ENCODE results near the gene CST6.
A peak's percentile ranks its signal among the peaks of the same experiment; 100 is the strongest.

The CST6 gene, protein sequence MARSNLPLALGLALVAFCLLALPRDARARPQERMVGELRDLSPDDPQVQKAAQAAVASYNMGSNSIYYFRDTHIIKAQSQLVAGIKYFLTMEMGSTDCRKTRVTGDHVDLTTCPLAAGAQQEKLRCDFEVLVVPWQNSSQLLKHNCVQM

GRCh38 chr11:66011785-66012303 is at the start of gene CST6:
TSS of gene CST6 (plus strand) at chr11:66012008. CDS start at chr11:66012045, 37 bp downstream.
- no peak for DNase-seq

DNA sequence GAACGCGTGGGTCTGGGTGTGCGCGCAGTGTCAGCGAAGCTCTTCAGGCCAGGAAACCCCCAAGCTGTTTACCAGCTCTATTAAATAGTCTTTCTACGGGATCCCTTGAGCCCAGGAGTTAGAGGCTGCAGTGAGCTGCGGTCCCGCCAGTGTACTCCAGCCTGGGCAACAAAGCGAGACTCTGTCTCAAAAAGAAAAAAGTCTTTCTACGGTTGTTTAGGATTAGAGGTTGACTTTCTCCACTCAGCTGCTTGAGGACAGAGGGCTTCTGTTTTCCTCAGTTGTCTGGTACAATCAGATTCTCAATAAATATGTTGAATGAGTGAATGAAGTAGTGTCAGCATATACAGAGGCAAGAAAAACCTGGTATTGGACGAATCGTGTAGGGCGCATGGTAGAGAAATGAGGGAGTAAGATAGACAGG is 49.7 kb upstream of the CST6 start:
- DNase-seq = peak; percentile 1

DNA sequence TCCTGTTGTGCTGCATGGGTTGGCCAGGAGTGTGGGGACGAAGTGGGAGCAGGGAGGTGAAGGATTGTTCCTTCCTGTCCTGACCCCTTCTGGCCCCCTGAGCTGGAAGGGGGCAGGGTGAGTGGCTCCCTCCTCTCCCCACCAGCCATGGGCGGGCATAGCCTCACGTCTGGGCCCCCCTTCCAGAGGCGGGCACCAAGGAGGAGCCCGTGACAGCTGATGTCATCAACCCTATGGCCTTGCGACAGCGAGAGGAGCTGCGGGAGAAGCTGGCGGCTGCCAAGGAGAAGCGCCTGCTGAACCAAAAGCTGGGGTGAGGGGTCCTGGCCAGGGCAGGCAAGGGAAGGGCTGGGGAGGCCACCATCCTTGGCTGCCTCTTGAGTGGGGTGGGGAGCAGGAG is 46.9 kb upstream of the CST6 start:
- no peak for DNase-seq

DNA sequence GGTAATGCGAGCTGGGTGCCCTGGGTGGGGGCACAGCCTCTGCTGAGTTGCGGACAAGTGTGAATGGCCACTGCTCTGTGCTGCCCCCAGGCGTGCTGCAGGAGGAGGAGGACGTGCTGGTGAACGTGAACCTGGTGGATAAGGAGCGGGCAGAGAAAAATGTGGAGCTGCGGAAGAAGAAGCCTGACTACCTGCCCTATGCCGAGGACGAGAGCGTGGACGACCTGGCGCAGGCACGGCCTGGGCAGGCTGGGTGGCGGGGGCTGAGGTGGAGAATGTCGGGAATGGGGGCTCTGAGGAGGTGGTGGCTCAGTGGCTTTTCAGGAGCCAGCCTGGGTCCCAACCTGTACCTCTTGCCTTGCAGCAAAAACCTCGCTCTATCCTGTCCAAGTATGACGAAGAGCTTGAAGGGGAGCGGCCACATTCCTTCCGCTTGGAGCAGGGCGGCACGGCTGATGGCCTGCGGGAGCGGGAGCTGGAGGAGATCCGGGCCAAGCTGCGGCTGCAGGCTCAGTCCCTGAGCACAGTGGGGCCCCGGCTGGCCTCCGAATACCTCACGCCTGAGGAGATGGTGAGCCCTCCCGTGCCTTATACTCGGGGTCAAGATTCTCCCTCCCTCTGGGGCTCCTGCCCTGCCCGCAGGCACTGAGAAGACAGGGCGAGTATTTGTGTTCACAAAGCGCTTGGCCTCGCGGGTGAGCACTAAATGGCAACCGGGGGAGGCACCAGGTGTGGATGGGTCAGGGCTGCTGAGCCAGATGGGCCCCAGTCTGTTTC is 45.6 kb upstream of the CST6 start:
- peak; percentile 23 for DNase-seq

GRCh38 chr11:65967329-65967934 is 44.4 kb upstream of the CST6 start:
- DNase-seq = peak; percentile 16

DNA sequence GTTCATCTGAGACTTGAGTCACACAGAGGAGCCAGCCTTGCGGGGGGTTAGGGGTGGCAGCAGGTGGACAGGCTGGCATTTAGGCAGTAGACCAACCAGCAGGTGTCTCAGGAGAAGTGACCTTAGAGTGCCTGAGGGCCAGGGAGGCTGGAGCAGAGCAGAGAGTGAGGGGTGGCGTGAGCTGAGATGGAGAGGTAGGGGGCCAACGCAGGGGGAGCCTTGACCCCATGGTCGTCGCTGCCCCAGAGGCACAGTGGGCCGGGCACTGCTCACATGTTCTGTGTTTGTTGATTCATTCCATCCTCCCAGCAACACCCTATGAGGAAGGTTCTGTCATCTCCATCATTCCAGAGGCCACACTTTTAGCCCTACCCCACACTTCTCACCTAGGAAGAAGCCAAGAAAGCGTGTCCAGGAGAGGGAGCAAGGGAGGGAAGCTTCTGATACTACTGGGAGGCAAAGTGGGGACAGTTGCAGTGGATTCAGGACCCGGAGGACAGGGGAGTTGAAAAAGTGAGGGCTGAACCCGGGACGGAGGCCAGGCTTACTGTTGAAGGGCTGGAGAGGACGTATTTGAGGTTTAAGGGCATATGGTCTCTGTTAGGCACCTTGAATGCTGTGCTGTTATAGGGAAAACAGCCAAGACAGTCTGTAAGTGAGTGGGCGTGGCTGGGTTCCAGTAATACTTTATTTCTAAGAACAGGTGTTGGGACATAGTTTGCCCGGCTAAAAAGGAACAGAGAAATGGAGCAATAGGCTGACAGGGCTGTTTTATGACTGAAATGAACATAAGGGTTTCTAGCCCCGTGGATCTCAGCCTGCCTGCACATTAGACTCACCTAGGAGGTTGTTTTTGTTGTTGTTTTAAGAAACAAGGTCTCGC is 43.0 kb upstream of the CST6 start:
- DNase-seq = peak; percentile 22

DNA sequence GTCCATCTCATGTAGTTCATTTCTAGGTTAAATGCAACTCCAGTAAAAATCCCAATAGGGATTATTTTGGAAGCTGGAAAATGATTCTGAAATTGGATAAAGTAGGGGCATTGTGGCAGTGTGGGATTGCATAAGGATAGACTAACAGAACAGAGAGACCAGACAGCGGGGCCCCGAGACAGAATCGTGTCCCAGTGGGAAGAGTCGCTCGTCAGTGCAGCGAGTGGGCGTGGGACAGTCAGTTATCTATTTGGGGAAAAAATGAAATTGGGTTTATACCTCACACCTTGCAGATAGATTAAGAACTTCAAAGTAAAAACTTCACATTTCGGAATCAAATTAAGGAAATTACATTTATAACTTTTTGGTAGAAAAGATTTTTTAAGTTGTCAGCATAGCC is 39.7 kb upstream of the CST6 start:
- no peak for DNase-seq

DNA sequence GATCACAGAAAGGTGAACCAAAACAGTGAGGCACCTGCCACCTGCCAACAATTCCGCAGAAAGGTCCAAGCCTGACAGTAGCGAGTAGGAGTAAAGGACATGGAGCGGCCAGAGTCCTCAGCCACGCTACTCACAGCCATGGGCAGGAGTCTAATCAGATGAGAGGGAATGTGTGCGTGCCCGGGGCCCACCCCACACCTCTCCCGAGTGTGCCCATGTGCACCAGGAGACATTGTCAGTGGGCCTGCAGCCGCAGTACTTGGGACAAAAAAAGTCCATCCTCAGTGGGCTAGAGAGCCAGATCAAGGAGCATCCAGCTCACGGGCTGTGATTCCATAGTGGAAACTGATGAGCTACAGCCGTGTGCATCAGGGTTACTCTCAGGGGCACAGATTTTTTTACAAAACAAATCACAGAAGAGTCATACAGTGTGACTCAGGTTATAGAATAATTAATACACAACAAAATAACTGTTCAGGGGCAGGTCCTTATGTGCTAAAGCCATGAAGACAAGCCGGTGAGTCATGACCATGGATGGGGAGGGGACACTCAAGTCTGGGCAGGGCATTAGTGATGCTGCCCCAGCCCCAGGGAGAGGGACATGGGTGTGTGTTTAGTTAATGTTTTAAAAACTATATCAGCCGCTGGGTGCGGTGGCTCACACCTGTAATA is 38.2 kb upstream of the CST6 start:
- DNase-seq = peak; percentile 16

DNA sequence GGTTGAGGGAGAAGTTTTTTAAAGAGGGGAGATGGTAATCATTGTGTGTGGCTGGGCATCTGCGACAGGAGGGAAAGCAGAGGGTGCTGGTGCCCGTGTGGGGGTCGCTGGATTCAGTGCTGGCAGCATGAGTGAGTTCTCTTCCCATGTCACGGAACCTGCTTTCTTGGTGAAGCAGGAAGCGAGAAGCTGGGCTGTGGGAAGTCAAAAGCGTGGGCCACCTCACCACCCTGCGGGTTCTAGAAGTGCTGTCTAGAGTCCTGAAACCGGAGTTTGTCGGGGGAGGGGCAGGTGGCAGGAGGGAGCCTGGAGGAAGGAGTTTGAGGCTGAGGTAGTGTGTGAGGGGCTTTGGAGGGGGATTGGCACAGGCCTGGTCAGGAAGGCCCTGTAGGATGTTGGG is 36.0 kb upstream of the CST6 start:
- DNase-seq = peak; percentile 29

- peak; percentile 32 for DNase-seq
Observed at GRCh38 chr11:65976216-65977176, 35.3 kb upstream of the CST6 start.

- no peak for DNase-seq
Observed at GRCh38 chr11:65977621-65978390, 34.0 kb upstream of the CST6 start.

DNA sequence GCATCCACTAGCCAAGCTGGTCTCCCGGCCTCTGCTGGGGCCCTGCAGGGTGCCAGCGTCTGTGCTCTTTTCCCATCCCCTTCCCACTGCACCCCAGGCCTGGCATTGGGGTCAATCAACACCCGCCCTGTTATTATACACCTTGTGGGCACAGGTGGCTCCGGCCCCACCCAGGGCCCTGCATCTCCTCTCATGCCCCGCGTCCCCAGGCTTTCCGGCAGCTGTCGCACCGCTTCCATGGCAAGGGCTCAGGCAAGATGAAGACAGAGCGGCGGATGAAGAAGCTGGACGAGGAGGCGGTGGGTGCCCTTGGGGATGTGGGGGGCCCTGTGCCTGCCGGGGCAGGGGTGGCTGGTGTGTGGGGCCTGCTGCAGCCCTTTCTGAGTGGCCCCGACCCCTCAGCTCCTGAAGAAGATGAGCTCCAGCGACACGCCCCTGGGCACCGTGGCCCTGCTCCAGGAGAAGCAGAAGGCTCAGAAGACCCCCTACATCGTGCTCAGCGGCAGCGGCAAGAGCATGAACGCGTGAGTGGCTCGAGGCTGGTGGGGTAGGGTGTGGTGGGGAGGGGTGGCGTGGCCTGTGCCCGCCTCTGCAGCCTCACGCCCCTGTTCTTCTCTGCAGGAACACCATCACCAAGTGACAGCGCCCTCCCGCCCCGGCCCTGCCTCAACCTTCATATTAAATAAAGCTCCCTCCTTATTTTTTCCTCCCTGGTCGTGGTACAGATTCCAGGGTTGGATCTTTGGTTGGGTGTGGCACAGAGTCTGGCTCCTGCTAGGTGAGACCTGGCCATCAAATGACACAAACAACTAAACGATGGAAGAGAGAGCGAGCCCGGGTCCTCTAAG is 33.2 kb upstream of the CST6 start:
- no peak for DNase-seq

DNA sequence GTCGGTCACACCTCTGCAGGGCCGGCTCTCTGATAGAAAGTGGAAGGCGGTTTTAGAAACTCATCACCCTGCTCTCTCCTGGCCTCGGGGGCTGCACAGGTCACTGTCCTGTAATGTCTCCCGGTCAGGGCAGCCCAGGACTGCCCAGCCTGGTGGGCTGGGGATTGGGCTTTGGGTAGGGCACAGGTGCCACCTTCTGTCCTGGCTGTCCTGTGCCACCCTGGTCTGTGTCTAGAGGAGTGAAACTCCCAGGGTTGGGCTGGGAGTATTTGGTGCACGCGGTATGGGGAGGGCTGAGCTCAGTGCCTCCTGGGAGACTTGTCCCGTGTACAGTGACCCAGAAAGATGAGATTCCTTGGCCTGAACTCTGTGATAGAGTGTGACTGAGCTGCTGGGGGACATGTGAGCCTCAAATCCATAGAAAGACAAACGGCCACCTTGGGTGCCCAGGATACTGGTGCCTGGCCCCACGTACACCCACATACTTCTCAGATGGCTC is 32.5 kb upstream of the CST6 start:
- DNase-seq = no peak

GRCh38 chr11:65981101-65981740 is 30.6 kb upstream of the CST6 start:
- no peak for DNase-seq

DNA sequence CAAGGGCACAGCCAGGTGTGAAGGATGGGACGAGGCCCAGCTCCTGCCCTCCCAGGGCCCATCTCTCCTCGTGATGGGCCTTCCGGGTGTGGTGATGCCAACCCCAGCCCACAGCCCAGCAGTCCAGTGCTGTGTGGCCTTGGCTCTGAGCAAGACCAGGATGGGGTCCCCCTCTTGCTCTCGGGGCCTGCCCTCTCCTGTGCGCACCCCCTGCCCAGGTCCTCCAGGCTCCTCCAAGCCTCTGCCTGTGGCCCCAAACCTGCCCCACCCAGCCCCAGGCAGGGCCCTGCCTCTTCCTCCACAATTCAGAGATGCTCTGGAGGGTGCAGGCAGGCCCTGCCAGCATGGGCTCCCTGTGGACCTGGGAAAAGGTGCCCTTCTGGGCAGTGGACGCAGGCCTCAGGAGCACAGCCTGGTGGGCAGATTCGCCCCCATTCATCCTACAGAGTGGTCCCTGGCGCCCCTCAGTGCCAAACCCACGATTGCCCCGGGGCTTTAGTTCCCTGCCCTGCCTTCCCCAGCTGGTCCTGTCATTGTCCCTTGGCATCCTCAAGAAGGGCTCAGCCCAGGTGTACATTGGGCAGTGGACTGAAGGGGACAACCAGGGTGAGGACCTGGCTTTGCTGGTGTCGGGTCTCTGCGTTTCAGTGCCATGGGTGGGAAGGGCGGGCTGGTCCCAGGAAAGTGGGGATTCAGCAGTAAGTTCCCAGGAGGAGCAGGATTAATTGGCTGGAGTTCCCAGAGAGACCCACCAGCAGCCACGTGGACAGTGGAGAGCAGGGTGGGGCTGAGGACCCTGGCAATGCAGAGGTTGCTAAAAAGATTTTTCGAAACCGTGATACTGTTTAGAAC is 29.6 kb upstream of the CST6 start:
- no peak for DNase-seq

DNA sequence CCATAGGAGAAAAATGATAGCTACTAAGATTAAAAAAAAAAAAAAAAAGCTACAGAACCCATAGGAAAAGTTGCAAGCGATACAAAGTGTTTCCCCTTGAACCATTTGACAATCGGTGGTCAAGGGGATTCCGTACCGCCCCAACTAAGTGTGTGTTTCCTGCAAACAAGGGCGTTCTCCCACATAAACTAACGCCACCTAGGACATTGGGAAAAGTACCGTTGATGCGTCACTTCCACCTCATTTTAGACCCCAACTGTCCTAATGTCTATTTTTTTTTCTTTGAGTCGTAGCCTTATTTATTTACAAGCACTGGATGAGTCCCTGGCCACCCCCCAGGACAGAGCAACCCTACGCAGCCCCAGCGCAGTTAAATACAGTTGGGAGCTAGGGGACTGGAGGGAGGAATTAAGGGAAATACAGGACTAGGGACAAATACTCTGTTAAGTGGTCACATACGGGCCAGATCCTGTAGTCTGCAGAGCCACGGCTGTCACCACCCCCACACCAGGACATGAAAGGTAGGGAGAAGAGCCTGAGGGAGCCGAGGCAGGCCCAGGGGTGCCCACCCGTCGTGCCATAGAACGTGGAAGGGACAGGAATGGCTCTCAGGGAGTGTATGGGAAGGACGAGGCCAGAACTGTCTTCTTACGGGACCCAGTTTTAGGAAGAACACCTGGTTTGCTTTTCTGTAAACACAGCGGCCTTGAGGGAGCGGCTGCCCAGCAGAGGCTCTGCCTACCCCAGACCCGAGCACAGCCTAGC is 28.8 kb upstream of the CST6 start:
- DNase-seq = no peak

DNA sequence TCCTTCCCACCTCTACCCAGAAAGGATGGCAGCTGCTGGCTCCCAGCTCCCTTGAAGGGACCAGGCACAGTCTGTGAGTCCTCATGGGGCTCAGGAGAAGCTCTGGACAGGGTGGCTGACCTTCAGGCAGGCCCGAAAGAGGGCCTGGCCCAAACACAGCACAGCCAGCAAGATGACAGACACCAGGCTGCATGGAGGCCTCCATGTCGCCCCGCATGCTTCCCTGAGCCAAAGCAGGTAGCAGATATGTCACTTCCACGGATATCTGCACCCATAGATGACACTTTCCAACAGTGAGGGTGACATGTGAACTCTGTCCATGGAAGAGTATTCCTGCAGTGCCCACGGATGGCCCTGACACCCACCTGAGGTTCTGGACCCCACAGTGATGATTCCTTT is 28.2 kb upstream of the CST6 start:
- no peak for DNase-seq
